ENCODE results near the gene MRS2. TPM values are rescaled to one million over a fixed set of nuclear protein-coding genes. Genes with fewer than 3 reads are reported as not detected.

The MRS2 gene
- total RNA-seq, 1 donor from 2014 or later, result 18.5 TPM

- Mint-ChIP-seq H3K27ac (ENCODE audit: unreplicated experiment) (no peak overlapping the region), H3K9me3 (ENCODE audit: unreplicated experiment) (no peaks in the 10 kb centered on the region), H3K4me1 (ENCODE audit: unreplicated experiment) (no peaks in the 10 kb centered on the region), H3K36me3 (ENCODE audit: unreplicated experiment) (peaks cover under 1% of the 10 kb centered on the region), H3K4me3 (ENCODE audit: unreplicated experiment) (no peak overlapping the region), H3K27me3 (ENCODE audit: unreplicated experiment) (no peaks in the 10 kb centered on the region)
- no peak for TF ChIP-seq CTCF (IDR thresholded peaks at IDR 0.05)
- DNase-seq (ENCODE audit: extremely low spot score, unreplicated experiment), result no peak
Observed at GRCh38 chr6:24454452-24454851, 51.7 kb downstream of the MRS2 start.

GRCh38 chr6:24455061-24455460 is 52.3 kb downstream of the MRS2 start:
- H3K4me3 Mint-ChIP-seq (ENCODE audit: unreplicated experiment), result no peak overlapping the region
- H3K27me3 Mint-ChIP-seq (ENCODE audit: unreplicated experiment), result no peaks in the 10 kb centered on the region
- H3K4me1 Mint-ChIP-seq (ENCODE audit: unreplicated experiment), result no peaks in the 10 kb centered on the region
- TF ChIP-seq CTCF (IDR thresholded peaks at IDR 0.05), result no peak
- no peak overlapping the region for H3K27ac Mint-ChIP-seq (ENCODE audit: unreplicated experiment)
- peaks cover 3% of the 10 kb centered on the region for H3K36me3 Mint-ChIP-seq (ENCODE audit: unreplicated experiment)
- no peak for DNase-seq (ENCODE audit: extremely low spot score, unreplicated experiment)
- no peaks in the 10 kb centered on the region for H3K9me3 Mint-ChIP-seq (ENCODE audit: unreplicated experiment)

- peaks cover 3% of the 10 kb centered on the region for H3K36me3 Mint-ChIP-seq (ENCODE audit: unreplicated experiment)
- no peak for DNase-seq (ENCODE audit: extremely low spot score, unreplicated experiment)
- no peak overlapping the region for H3K4me3 Mint-ChIP-seq (ENCODE audit: unreplicated experiment)
- TF ChIP-seq CTCF (IDR thresholded peaks at IDR 0.05), result no peak
- H3K4me1 Mint-ChIP-seq (ENCODE audit: unreplicated experiment), result no peaks in the 10 kb centered on the region
- no peak overlapping the region for H3K27ac Mint-ChIP-seq (ENCODE audit: unreplicated experiment)
- H3K27me3 Mint-ChIP-seq (ENCODE audit: unreplicated experiment), result no peaks in the 10 kb centered on the region
- H3K9me3 Mint-ChIP-seq (ENCODE audit: unreplicated experiment), result no peaks in the 10 kb centered on the region
Observed at GRCh38 chr6:24458134-24458533, 55.4 kb downstream of the MRS2 start.

- no peak for TF ChIP-seq CTCF (IDR thresholded peaks at IDR 0.05)
- no peak overlapping the region for H3K27ac Mint-ChIP-seq (ENCODE audit: unreplicated experiment)
- no peaks in the 10 kb centered on the region for H3K4me1 Mint-ChIP-seq (ENCODE audit: unreplicated experiment)
- DNase-seq (ENCODE audit: extremely low spot score, unreplicated experiment), result no peak
- H3K27me3 Mint-ChIP-seq (ENCODE audit: unreplicated experiment), result no peaks in the 10 kb centered on the region
- H3K9me3 Mint-ChIP-seq (ENCODE audit: unreplicated experiment), result no peaks in the 10 kb centered on the region
- peaks cover 3% of the 10 kb centered on the region for H3K36me3 Mint-ChIP-seq (ENCODE audit: unreplicated experiment)
- H3K4me3 Mint-ChIP-seq (ENCODE audit: unreplicated experiment), result no peak overlapping the region
Observed at GRCh38 chr6:24458941-24459340, 56.2 kb downstream of the MRS2 start.

GRCh38 chr6:24460966-24461365 is 58.2 kb downstream of the MRS2 start:
- H3K36me3 Mint-ChIP-seq (ENCODE audit: unreplicated experiment), result peaks cover 3% of the 10 kb centered on the region

More at GRCh38 chr6:24460966-24461365, 58.2 kb downstream of the MRS2 start:
- no peaks in the 10 kb centered on the region for H3K9me3 Mint-ChIP-seq (ENCODE audit: unreplicated experiment)
- H3K27me3 Mint-ChIP-seq (ENCODE audit: unreplicated experiment), result no peaks in the 10 kb centered on the region
- peak; percentile 36 for DNase-seq (ENCODE audit: extremely low spot score, unreplicated experiment)
- no peak overlapping the region for H3K4me3 Mint-ChIP-seq (ENCODE audit: unreplicated experiment)
- H3K4me1 Mint-ChIP-seq (ENCODE audit: unreplicated experiment), result no peaks in the 10 kb centered on the region
- TF ChIP-seq CTCF (IDR thresholded peaks at IDR 0.05), result no peak
- no peak overlapping the region for H3K27ac Mint-ChIP-seq (ENCODE audit: unreplicated experiment)
